CD14-positive monocyte (primary cell): ENCODE measurements around the gene DIPK2B. TPM values are rescaled to one million over a fixed set of nuclear protein-coding genes. Genes with fewer than 3 reads are reported as not detected.

Experiments used
- DNase-seq, 3 donors: peaks; one replicate each; pipeline ENCODE4 v3.0.0-alpha.2; 2011 to 2022
- H2AFZ ChIP-seq: 2 replicates; pipeline ENCODE4 v1.6.0; 2012; ENCODE audit warnings: mild to moderate bottlenecking, low read depth, low read length, inconsistent platforms; ENCODE audit not compliant: insufficient read depth, poor library complexity, severe bottlenecking
- H3K27ac ChIP-seq, 2 donors: 1 replicate in 1 of 2; 2 replicates in 1 of 2; pipeline ENCODE4 v1.5.1; 2012 to 2013; ENCODE audit warnings: low read length in 2 of 2, control low read depth in 1 of 2, inconsistent platforms in 1 of 2, low read depth in 1 of 2, mild to moderate bottlenecking in 1 of 2
- H3K27me3 ChIP-seq, 2 donors: one replicate each; pipeline versions ENCODE4 v1.6.0 to v1.6.1; 2011 to 2013; ENCODE audit warnings: low read length in 2 of 2; ENCODE audit not compliant: control insufficient read depth in 2 of 2, insufficient read depth in 2 of 2
- H3K36me3 ChIP-seq, 2 donors: replicated peaks in 1 of 2; 1 replicate in 1 of 2; 2 replicates in 1 of 2; pipeline versions ENCODE4 v1.5.1 to v1.6.1; 2012 to 2013; ENCODE audit warnings: low read length in 2 of 2, control low read depth in 1 of 2, inconsistent platforms in 1 of 2, mild to moderate bottlenecking in 1 of 2; ENCODE audit not compliant: insufficient read depth in 2 of 2, control insufficient read depth in 1 of 2
- H3K4me1 ChIP-seq, 2 donors: 1 replicate in 1 of 2; 2 replicates in 1 of 2; pipeline versions ENCODE4 v1.5.1 to v1.6.1; 2012 to 2013; ENCODE audit warnings: low read length in 2 of 2, control low read depth in 1 of 2, inconsistent platforms in 1 of 2, mild to moderate bottlenecking in 1 of 2, moderate library complexity in 1 of 2; ENCODE audit not compliant: insufficient read depth in 2 of 2, control insufficient read depth in 1 of 2
- H3K4me2 ChIP-seq: replicated peaks from 2 replicates; pipeline ENCODE3; 2012; ENCODE audit warnings: low read length, moderate library complexity, mild to moderate bottlenecking; ENCODE audit not compliant: poor library complexity, severe bottlenecking; ENCODE audit errors: extremely low read depth
- H3K4me3 ChIP-seq, 3 experiments: fragments of 200-600 bp in 1 of 3; sonication (generic) in 1 of 3; replicated peaks in 1 of 3; 1 replicate in 2 of 3; 2 replicates in 1 of 3; pipeline ENCODE4 v1.5.1; 2011 to 2013; ENCODE audit warnings: low read length in 3 of 3, mild to moderate bottlenecking in 3 of 3, control low read depth in 2 of 3, low read depth in 2 of 3, inconsistent platforms in 1 of 3, moderate library complexity in 1 of 3
- H3K79me2 ChIP-seq: 2 replicates; pipeline ENCODE4 v1.6.0; 2012; ENCODE audit warnings: mild to moderate bottlenecking, control low read depth, inconsistent platforms, low read length, moderate library complexity; ENCODE audit not compliant: insufficient read depth
- H3K9ac ChIP-seq: 2 replicates; pipeline ENCODE4 v1.6.0; 2017; ENCODE audit warnings: low read length, mild to moderate bottlenecking; ENCODE audit not compliant: insufficient read depth, poor library complexity, severe bottlenecking
- H3K9me3 ChIP-seq, 2 donors: replicated peaks in 1 of 2; 1 replicate in 1 of 2; 2 replicates in 1 of 2; pipeline versions ENCODE4 v1.5.1 to v1.6.1; 2012 to 2013; ENCODE audit warnings: low read length in 2 of 2, control low read depth in 1 of 2; ENCODE audit not compliant: control insufficient read depth in 1 of 2, insufficient read depth in 1 of 2
- H4K20me1 ChIP-seq: 2 replicates; pipeline ENCODE4 v1.6.0; 2012; ENCODE audit warnings: mild to moderate bottlenecking, low read length, control low read depth, moderate library complexity; ENCODE audit not compliant: insufficient read depth
- H3K27ac Mint-ChIP-seq, 7 donors: one replicate each; pipeline ENCODE4 v1.8.0; 2020; ENCODE audit warnings: mild to moderate bottlenecking in 7 of 7, mixed read lengths in 7 of 7, moderate library complexity in 6 of 7, inconsistent platforms in 2 of 7
- H3K27me3 Mint-ChIP-seq, 3 donors: one replicate each; pipeline ENCODE4 v1.8.0; 2021 to 2022; ENCODE audit warnings: low read depth in 3 of 3, mild to moderate bottlenecking in 3 of 3, mixed read lengths in 3 of 3, moderate library complexity in 3 of 3, inconsistent platforms in 1 of 3
- H3K36me3 Mint-ChIP-seq, 2 donors: one replicate each; pipeline ENCODE4 v1.8.0; 2020; ENCODE audit warnings: mixed read lengths in 2 of 2, inconsistent platforms in 1 of 2, mild to moderate bottlenecking in 1 of 2
- H3K4me1 Mint-ChIP-seq: one replicate; pipeline ENCODE4 v1.8.0; 2020; ENCODE audit warnings: mild to moderate bottlenecking, mixed read lengths
- H3K4me3 Mint-ChIP-seq, 2 donors: one replicate each; pipeline ENCODE4 v1.8.0; 2020; ENCODE audit warnings: mild to moderate bottlenecking in 2 of 2, mixed read lengths in 2 of 2, moderate library complexity in 1 of 2
- H3K9me3 Mint-ChIP-seq, 7 donors: one replicate each; pipeline ENCODE4 v1.8.0; 2020 to 2022; ENCODE audit warnings: mixed read lengths in 7 of 7, mild to moderate bottlenecking in 6 of 7, moderate library complexity in 6 of 7, inconsistent platforms in 2 of 7
- CTCF ChIP-seq: fragments of 200-600 bp; IDR thresholded peaks from one replicate; pipeline ENCODE4 v1.8.0; 2022; ENCODE audit warnings: antibody characterized with exemption, mild to moderate bottlenecking
- WGBS: methylation state at CpG from one replicate; pipeline ENCODE4 v1.1.5; 2013; ENCODE audit warnings: missing lambda C conversion rate; ENCODE audit not compliant: insufficient coverage; 5-methylcytosine and 5-hydroxymethylcytosine counted together
- intact Hi-C, 2 donors: fragments of 100-400 bp; cut with micrococcal nuclease; formaldehyde crosslinking; loops; one replicate each; pipeline versions ENCODE4 v1.15.0 to v1.15.1; 2023
- polyA plus RNA-seq, 3 donors: library from polyadenylated mRNA; depleted of rRNA in 1 of 3; unstranded in 2 of 3; stranded (reverse) in 1 of 3; fragments of 300-500 nt in 2 of 3; fragments of >200 nt in 1 of 3; fragmentation: Illumina TruSeq in 2 of 3; gene quantifications; 1 replicate in 2 of 3; 2 replicates in 1 of 3; pipeline ENCODE4 v1.2.3, GENCODE V29; 2012 to 2021

The DIPK2B gene
- polyA plus RNA-seq, 3 donors: not detected

GRCh38 chrX:45229348-45229747, 28.7 kb upstream of the DIPK2B start:
- no peaks in the 10 kb centered on the region for H3K79me2 ChIP-seq
- no peaks in the 10 kb centered on the region for H3K36me3 ChIP-seq

GRCh38 chrX:45228126-45228525, 27.4 kb upstream of the DIPK2B start:
- no peaks in the 10 kb centered on the region for H3K9me3 ChIP-seq
- no peaks in the 10 kb centered on the region for H3K36me3 Mint-ChIP-seq
- TF ChIP-seq CTCF: no peak
- H3K9ac ChIP-seq: no peak overlapping the region
- H3K27ac Mint-ChIP-seq: no peak overlapping the region
- no peak overlapping the region for H3K4me2 ChIP-seq
- no peaks in the 10 kb centered on the region for H4K20me1 ChIP-seq
- peaks cover 0 to 7% (median 0%) of the 10 kb centered on the region in 3 donors for H3K27me3 Mint-ChIP-seq
- peaks cover 47 to 52% of the 10 kb centered on the region in 2 donors for H3K4me1 ChIP-seq
- no peak overlapping the region for H3K4me3 Mint-ChIP-seq
- intact Hi-C loops: no loop called here
- H2AFZ ChIP-seq: no peak overlapping the region
- no peak for DNase-seq
- H3K36me3 ChIP-seq: no peaks in the 10 kb centered on the region
- peaks cover 0 to 11% (median 2%) of the 10 kb centered on the region in 7 donors for H3K9me3 Mint-ChIP-seq
- peaks cover 40% of the 10 kb centered on the region for H3K4me1 Mint-ChIP-seq
- no peak overlapping the region for H3K27ac ChIP-seq
- H3K79me2 ChIP-seq: no peaks in the 10 kb centered on the region
- H3K27me3 ChIP-seq: no peaks in the 10 kb centered on the region
- WGBS: 89% methylated on average over 2 of the region's 4 CpGs
- H3K4me3 ChIP-seq: no peak overlapping the region

More at GRCh38 chrX:45229348-45229747, 28.7 kb upstream of the DIPK2B start:
- TF ChIP-seq CTCF: no peak
- no peak overlapping the region for H3K4me2 ChIP-seq
- no peaks in the 10 kb centered on the region for H3K36me3 Mint-ChIP-seq
- no peak overlapping the region for H3K4me3 Mint-ChIP-seq
- 50% methylated on average over 1 of the region's 6 CpGs for WGBS
- intact Hi-C loops: no loop called here
- H3K4me1 ChIP-seq: peaks cover 49 to 60% of the 10 kb centered on the region in 2 donors
- peaks cover 0 to 8% (median 0%) of the 10 kb centered on the region in 3 donors for H3K27me3 Mint-ChIP-seq
- no peak overlapping the region for H3K4me3 ChIP-seq
- DNase-seq: no peak
- no peaks in the 10 kb centered on the region for H3K27me3 ChIP-seq
- H3K9ac ChIP-seq: no peak overlapping the region
- no peak overlapping the region for H3K27ac Mint-ChIP-seq
- H3K27ac ChIP-seq: no peak overlapping the region
- H3K9me3 Mint-ChIP-seq: peaks cover 0 to 11% (median 2%) of the 10 kb centered on the region in 7 donors
- H2AFZ ChIP-seq: no peak overlapping the region
- peaks cover 49% of the 10 kb centered on the region for H3K4me1 Mint-ChIP-seq
- H4K20me1 ChIP-seq: no peaks in the 10 kb centered on the region
- no peaks in the 10 kb centered on the region for H3K9me3 ChIP-seq
